Testis (tissue), 2 donors: ENCODE results near the gene PAQR4.

ENCODE experiments used
- CTCF ChIP-seq, 3 experiments: fragments of 450-650 bp in 2 of 3; fragments of 200-600 bp in 1 of 3; sonication (generic) in 1 of 3; IDR thresholded peaks; one replicate each; pipeline ENCODE4 v1.5.1; 2016 to 2019; ENCODE audit warnings: antibody characterized with exemption in 3 of 3, mild to moderate bottlenecking in 2 of 3, moderate library complexity in 1 of 3
- POLR2A ChIP-seq: fragments of 450-650 bp; IDR thresholded peaks from one replicate; pipeline ENCODE4 v1.6.1; 2017; ENCODE audit warnings: antibody characterized with exemption, mild to moderate bottlenecking, moderate library complexity

DNA sequence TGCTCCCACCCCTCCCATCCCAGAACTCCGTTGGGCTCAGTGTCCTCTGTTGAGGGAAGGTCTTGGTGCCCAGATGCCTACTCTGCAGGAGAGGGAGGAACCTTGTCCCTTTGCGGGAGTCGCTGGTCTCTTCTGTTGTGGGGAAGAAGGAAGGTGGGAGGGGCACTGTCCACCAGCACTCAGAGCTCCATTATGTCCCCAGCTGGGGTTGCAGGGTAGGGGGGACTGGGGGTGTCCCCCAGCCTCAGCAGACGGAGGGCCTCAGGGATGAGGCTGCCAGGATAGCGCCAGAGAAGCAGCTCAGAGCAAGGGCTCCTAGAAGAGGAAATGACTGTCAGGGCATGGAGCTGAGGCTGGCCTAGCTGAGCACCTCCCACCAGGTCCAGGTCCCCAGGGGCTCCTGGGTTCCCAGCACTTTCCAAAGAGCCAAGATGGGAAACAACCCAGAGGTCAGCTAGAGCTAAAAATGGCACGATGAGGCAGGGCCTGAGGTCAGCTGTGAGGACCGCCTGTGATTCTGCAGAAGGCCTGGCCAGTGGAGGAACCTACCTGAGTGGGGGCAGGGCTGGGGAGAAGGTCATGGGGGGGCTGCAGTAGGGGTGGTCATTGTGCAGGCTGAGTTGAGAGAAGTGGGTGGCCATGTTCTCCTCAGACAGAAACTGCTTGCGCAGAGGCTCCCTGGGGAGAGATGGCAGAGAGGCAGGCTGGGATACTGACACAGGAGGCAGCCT lies 53.7 kb downstream of the PAQR4 start:
- TF ChIP-seq POLR2A (no peak), CTCF (IDR thresholded peaks at IDR 0.05) (no peak)
